Testis (tissue), 2 donors: ENCODE data around the gene KCNE4.

Experiments used
- CTCF ChIP-seq, 3 experiments: fragments of 450-650 bp in 2 of 3; fragments of 200-600 bp in 1 of 3; sonication (generic) in 1 of 3; IDR thresholded peaks; one replicate each; pipeline ENCODE4 v1.5.1; 2016 to 2019; ENCODE audit warnings: antibody characterized with exemption in 3 of 3, mild to moderate bottlenecking in 2 of 3, moderate library complexity in 1 of 3
- POLR2A ChIP-seq: fragments of 450-650 bp; IDR thresholded peaks from one replicate; pipeline ENCODE4 v1.6.1; 2017; ENCODE audit warnings: antibody characterized with exemption, mild to moderate bottlenecking, moderate library complexity

GRCh38 chr2:223065107-223065506 is 13.1 kb downstream of the KCNE4 start:
- no peak for TF ChIP-seq CTCF (IDR thresholded peaks at IDR 0.05)
- no peak for TF ChIP-seq POLR2A
